Measurements from ENCODE around the gene KRTAP10-4.
"Not testable (repeated sequence)": the region's sequence is repeated elsewhere in the genome, so short reads cannot be mapped to it uniquely, and the experiment has no call there.

The KRTAP10-4 gene

GRCh38 chr21:44579056-44579832 is 5.7 kb downstream of the KRTAP10-4 start:
- DNase-seq (ENCODE audit: low read depth) = no peak

GRCh38 chr21:44579833-44580144 is 6.3 kb downstream of the KRTAP10-4 start:
- DNase-seq (ENCODE audit: low read depth) = no peak

GRCh38 chr21:44580231-44580821 is 6.8 kb downstream of the KRTAP10-4 start, which contains the start of gene KRTAP10-5:
TSS of gene KRTAP10-5 (minus strand) at chr21:44580604. CDS start at chr21:44580578, 26 bp downstream.
- not testable (repeated sequence) for DNase-seq (ENCODE audit: low read depth)

GRCh38 chr21:44581158-44581557 is 7.6 kb downstream of the KRTAP10-4 start:
- no peak for DNase-seq (ENCODE audit: low read depth)

- no peak for DNase-seq (ENCODE audit: low read depth)
These were observed 8.5 kb downstream of the KRTAP10-4 start for GRCh38 chr21:44582055-44582454.

GRCh38 chr21:44583089-44583799 is 9.7 kb downstream of the KRTAP10-4 start:
- no peak for DNase-seq (ENCODE audit: low read depth)

GRCh38 chr21:44583800-44584147 is 10.2 kb downstream of the KRTAP10-4 start:
- DNase-seq (ENCODE audit: low read depth) = peak; percentile 10

GRCh38 chr21:44585892-44586291 is 12.4 kb downstream of the KRTAP10-4 start:
- DNase-seq (ENCODE audit: low read depth) = no peak

- DNase-seq (ENCODE audit: low read depth) = no peak
These were observed 15.6 kb downstream of the KRTAP10-4 start for GRCh38 chr21:44589094-44589493.

- DNase-seq (ENCODE audit: low read depth) = no peak
These were observed 16.2 kb downstream of the KRTAP10-4 start for GRCh38 chr21:44589586-44590305.

- DNase-seq (ENCODE audit: low read depth) = no peak
These were observed 16.8 kb downstream of the KRTAP10-4 start for GRCh38 chr21:44590311-44590721.

GRCh38 chr21:44590897-44591800 is 17.6 kb downstream of the KRTAP10-4 start:
- not testable (repeated sequence) for DNase-seq (ENCODE audit: low read depth)

GRCh38 chr21:44591801-44592130 is 18.2 kb downstream of the KRTAP10-4 start:
- not testable (repeated sequence) for DNase-seq (ENCODE audit: low read depth)

- no peak for DNase-seq (ENCODE audit: low read depth)
These were observed 19.1 kb downstream of the KRTAP10-4 start, which contains the start of gene KRTAP10-6 for GRCh38 chr21:44592446-44593311. TSS of gene KRTAP10-6 (minus strand) at chr21:44592505. CDS start at chr21:44592484, 21 bp downstream.

GRCh38 chr21:44593598-44594405 is 20.3 kb downstream of the KRTAP10-4 start:
- DNase-seq (ENCODE audit: low read depth) = no peak

- DNase-seq (ENCODE audit: low read depth) = no peak
These were observed 20.9 kb downstream of the KRTAP10-4 start for GRCh38 chr21:44594406-44594916.

- no peak for DNase-seq (ENCODE audit: low read depth)
These were observed 22.0 kb downstream of the KRTAP10-4 start for GRCh38 chr21:44595524-44595923.

GRCh38 chr21:44596068-44596725 is 22.7 kb downstream of the KRTAP10-4 start:
- DNase-seq (ENCODE audit: low read depth) = no peak

- DNase-seq (ENCODE audit: low read depth) = no peak
These were observed 24.5 kb downstream of the KRTAP10-4 start for GRCh38 chr21:44598061-44598460.
